GM19395 (cell line): ENCODE results near the gene SEPTIN10.
"Not testable (repeated sequence)": the region's sequence is repeated elsewhere in the genome, so short reads cannot be mapped to it uniquely, and the experiment has no call there.

Experiments
- ATAC-seq: cut with Tn5 transposase; IDR thresholded peaks from one replicate; pipeline ENCODE4 v1.9.1; 2021; ENCODE audit warnings: mild to moderate bottlenecking, moderate library complexity; ENCODE audit not compliant: unreplicated experiment

SEPTIN10 gene

GRCh38 chr2:109613922-109614714 is at the start of gene SEPTIN10, which contains the start of gene SOWAHC:
Gene SEPTIN10 (minus strand): TSS chr2:109613966. CDS start chr2:109613827, 139 bp downstream.
Gene SOWAHC (plus strand): TSS chr2:109614364. CDS start chr2:109614490, 126 bp downstream.
- peak; percentile 91 for ATAC-seq

GRCh38 chr2:109662889-109663288 is 49.1 kb upstream of the SEPTIN10 start:
- ATAC-seq, result no peak

GRCh38 chr2:109660046-109660860 is 46.5 kb upstream of the SEPTIN10 start:
- ATAC-seq, result no peak

- no peak for ATAC-seq
Measured at GRCh38 chr2:109659396-109660045, 45.8 kb upstream of the SEPTIN10 start.

- ATAC-seq, result no peak
Measured at GRCh38 chr2:109655287-109655686, 41.5 kb upstream of the SEPTIN10 start.

GRCh38 chr2:109654326-109655050 is 40.7 kb upstream of the SEPTIN10 start:
- ATAC-seq, result no peak

GRCh38 chr2:109649736-109650695 is 36.2 kb upstream of the SEPTIN10 start:
- no peak for ATAC-seq

- no peak for ATAC-seq
Measured at GRCh38 chr2:109648041-109648527, 34.3 kb upstream of the SEPTIN10 start.

GRCh38 chr2:109647636-109648035 is 33.9 kb upstream of the SEPTIN10 start:
- no peak for ATAC-seq

GRCh38 chr2:109646961-109647360 is 33.2 kb upstream of the SEPTIN10 start:
- ATAC-seq, result no peak

GRCh38 chr2:109645412-109646184 is 31.8 kb upstream of the SEPTIN10 start:
- no peak for ATAC-seq

GRCh38 chr2:109644571-109645275 is 31.0 kb upstream of the SEPTIN10 start:
- ATAC-seq, result no peak

GRCh38 chr2:109640000-109640399 is 26.2 kb upstream of the SEPTIN10 start:
- not testable (repeated sequence) for ATAC-seq

GRCh38 chr2:109638795-109639194 is 25.0 kb upstream of the SEPTIN10 start:
- no peak for ATAC-seq

GRCh38 chr2:109637749-109638570 is 24.2 kb upstream of the SEPTIN10 start:
- ATAC-seq, result peak; percentile 83

GRCh38 chr2:109636317-109636716 is 22.6 kb upstream of the SEPTIN10 start:
- ATAC-seq, result no peak
